A673 (cell line): ENCODE results near the gene PKP1. TPM values are rescaled to one million over a fixed set of nuclear protein-coding genes. Genes with fewer than 3 reads are reported as not detected.
A peak's percentile ranks its signal among the peaks of the same experiment; 100 is the strongest.

Experiments used
- BruUV-seq: library from RNA; stranded (reverse); fragments of 400-500 nt; replicated peaks from 2 replicates; lab custom pipeline; 2021; lab: Mats Ljungman, UMichigan
- CTCF ChIA-PET: fragments of 300-600 bp; sonication (Branson Sonifier 250); formaldehyde crosslinking; loops from one replicate; lab custom pipeline; 2022; ENCODE audit warnings: antibody characterized with exemption; lab: Charles Lee
- POLR2A ChIA-PET: fragments of 300-600 bp; sonication (Branson Sonifier 250); formaldehyde crosslinking; loops from one replicate; lab custom pipeline; 2022; ENCODE audit warnings: antibody characterized with exemption; ENCODE audit not compliant: low non-redundant PET; lab: Charles Lee
- DNase-seq: peaks from one replicate; pipeline ENCODE4 v3.0.0-alpha.2; 2015; ENCODE audit warnings: low spot score
- H3K27ac ChIP-seq: fragments of 200-600 bp; sonication (generic); 2 replicates; pipeline ENCODE4 v1.5.1; 2016; ENCODE audit warnings: mixed run types, low read depth, mild to moderate bottlenecking, mixed read lengths, antibody characterized with exemption, low read length; ENCODE audit not compliant: poor library complexity, severe bottlenecking
- H3K27me3 ChIP-seq: fragments of 200-600 bp; sonication (generic); replicated peaks from 2 replicates; pipeline ENCODE4 v1.6.1; 2017; ENCODE audit warnings: mixed run types, low read depth, mild to moderate bottlenecking, mixed read lengths, antibody characterized with exemption, low read length; ENCODE audit not compliant: insufficient read depth, poor library complexity
- H3K36me3 ChIP-seq: fragments of 200-600 bp; sonication (generic); 2 replicates; pipeline ENCODE4 v1.6.1; 2016; ENCODE audit warnings: mixed run types, mild to moderate bottlenecking, mixed read lengths, antibody characterized with exemption, low read length; ENCODE audit not compliant: insufficient read depth, poor library complexity, severe bottlenecking
- H3K4me1 ChIP-seq: fragments of 200-600 bp; sonication (generic); 2 replicates; pipeline ENCODE4 v1.6.1; 2017; ENCODE audit warnings: mixed run types, mild to moderate bottlenecking, mixed read lengths, antibody characterized with exemption, low read length; ENCODE audit not compliant: insufficient read depth, poor library complexity, severe bottlenecking
- H3K4me3 ChIP-seq: fragments of 200-600 bp; sonication (generic); 2 replicates; pipeline ENCODE4 v1.5.1; 2016; ENCODE audit warnings: low read depth, mixed run types, mild to moderate bottlenecking, mixed read lengths, low read length; ENCODE audit not compliant: poor library complexity, severe bottlenecking
- H3K9me3 ChIP-seq: fragments of 200-600 bp; sonication (generic); 2 replicates; pipeline ENCODE4 v1.6.1; 2016; ENCODE audit warnings: mixed run types, low read depth, mild to moderate bottlenecking, mixed read lengths, antibody characterized with exemption, low read length; ENCODE audit not compliant: poor library complexity, severe bottlenecking
- EZH2 ChIP-seq: fragments of 200-600 bp; sonication (generic); IDR thresholded peaks from 2 replicates; pipeline ENCODE4 v1.6.1; 2017; ENCODE audit warnings: borderline replicate concordance, low read depth, mild to moderate bottlenecking, mixed read lengths, antibody characterized with exemption, low read length; ENCODE audit not compliant: poor library complexity, severe bottlenecking
- intact Hi-C: fragments of 100-400 bp; cut with micrococcal nuclease; formaldehyde crosslinking; loops from one replicate; pipeline ENCODE4 v1.10.0; 2022; ENCODE audit not compliant: unreplicated experiment
- total RNA-seq: library from RNA; stranded (reverse); gene quantifications from 2 replicates; pipeline ENCODE4 v1.2.3, GENCODE V29; 2021
- TF ChIP-seq, protein P1 (sequence below): fragments of 300-800, 200-600 bp; sonication (generic); conservative IDR thresholded peaks from 2 replicates; pipeline ENCODE4 v1.5.1; 2017; ENCODE audit warnings: low read depth, mild to moderate bottlenecking, antibody characterized with exemption, low read length, moderate library complexity, mixed read lengths

PKP1 gene
- total RNA-seq, 1 experiment from 2014 or later: 535 TPM

DNA sequence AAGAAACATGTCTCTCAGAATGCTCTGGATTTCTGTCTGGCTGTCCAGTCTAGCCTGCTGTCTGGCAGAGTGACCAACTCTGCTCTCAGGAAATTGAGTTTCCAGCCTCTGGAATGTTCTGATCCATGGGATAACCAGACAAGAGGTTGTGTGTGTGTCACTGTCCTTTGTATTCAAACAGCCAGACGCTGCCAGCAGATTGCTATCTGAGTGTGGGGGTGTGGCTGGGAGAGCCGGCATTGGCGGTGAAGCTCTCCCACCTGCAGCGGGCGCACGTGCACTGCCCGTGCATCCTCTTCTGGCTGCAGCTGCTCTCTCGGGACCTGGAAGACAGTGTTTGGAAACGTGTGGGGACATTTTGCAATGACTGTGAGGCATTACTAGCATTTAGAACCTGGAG is 26.1 kb downstream of the PKP1 start:
- CTCF ChIA-PET: interaction anchor here (0.6 kb wide), 1 partner anchor 37 kb away, joined by 5 read pairs; no protein-coding TSS in a partner anchor

GRCh38 chr1:201310251-201310985 is 27.1 kb downstream of the PKP1 start:
- TF ChIP-seq, protein P1, sequence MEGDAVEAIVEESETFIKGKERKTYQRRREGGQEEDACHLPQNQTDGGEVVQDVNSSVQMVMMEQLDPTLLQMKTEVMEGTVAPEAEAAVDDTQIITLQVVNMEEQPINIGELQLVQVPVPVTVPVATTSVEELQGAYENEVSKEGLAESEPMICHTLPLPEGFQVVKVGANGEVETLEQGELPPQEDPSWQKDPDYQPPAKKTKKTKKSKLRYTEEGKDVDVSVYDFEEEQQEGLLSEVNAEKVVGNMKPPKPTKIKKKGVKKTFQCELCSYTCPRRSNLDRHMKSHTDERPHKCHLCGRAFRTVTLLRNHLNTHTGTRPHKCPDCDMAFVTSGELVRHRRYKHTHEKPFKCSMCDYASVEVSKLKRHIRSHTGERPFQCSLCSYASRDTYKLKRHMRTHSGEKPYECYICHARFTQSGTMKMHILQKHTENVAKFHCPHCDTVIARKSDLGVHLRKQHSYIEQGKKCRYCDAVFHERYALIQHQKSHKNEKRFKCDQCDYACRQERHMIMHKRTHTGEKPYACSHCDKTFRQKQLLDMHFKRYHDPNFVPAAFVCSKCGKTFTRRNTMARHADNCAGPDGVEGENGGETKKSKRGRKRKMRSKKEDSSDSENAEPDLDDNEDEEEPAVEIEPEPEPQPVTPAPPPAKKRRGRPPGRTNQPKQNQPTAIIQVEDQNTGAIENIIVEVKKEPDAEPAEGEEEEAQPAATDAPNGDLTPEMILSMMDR: no peak
- no peak for TF ChIP-seq EZH2
- Histone ChIP-seq H3K27ac (peak overlapping the region; percentile 94), H3K36me3 (peaks cover 78% of the 10 kb centered on the region), H3K4me3 (no peak overlapping the region), H3K9me3 (no peaks in the 10 kb centered on the region), H3K27me3 (no peaks in the 10 kb centered on the region), H3K4me1 (peaks cover 85% of the 10 kb centered on the region)
- ChIA-PET POLR2A (no interaction called here), CTCF (interaction anchor here (0.8 to 1.3 kb wide), 2 partner anchors 21 to 51 kb away, joined by 3 read pairs; no protein-coding TSS in a partner anchor)
- intact Hi-C loops: no loop called here
- no peak for DNase-seq
- BruUV-seq: no TSS peak

More for the DNA sequence above, 26.1 kb downstream of the PKP1 start:
- POLR2A ChIA-PET: no interaction called here
- no peaks in the 10 kb centered on the region for H3K9me3 ChIP-seq
- H3K36me3 ChIP-seq: peaks cover 78% of the 10 kb centered on the region
- intact Hi-C loops: no loop called here
- BruUV-seq: no TSS peak
- TF ChIP-seq EZH2: no peak
- TF ChIP-seq, protein P1: peak; percentile 57
- peaks cover 90% of the 10 kb centered on the region for H3K4me1 ChIP-seq
- no peak overlapping the region for H3K4me3 ChIP-seq
- DNase-seq: peak; percentile 85
- H3K27ac ChIP-seq: peak overlapping the region; percentile 94
- no peaks in the 10 kb centered on the region for H3K27me3 ChIP-seq

GRCh38 chr1:201310986-201311355 is 27.7 kb downstream of the PKP1 start:
- Histone ChIP-seq H3K9me3 (no peaks in the 10 kb centered on the region), H3K27ac (peak overlapping the region; percentile 94), H3K36me3 (peaks cover 78% of the 10 kb centered on the region), H3K27me3 (no peaks in the 10 kb centered on the region), H3K4me3 (no peak overlapping the region), H3K4me1 (peaks cover 79% of the 10 kb centered on the region)
- POLR2A ChIA-PET: no interaction called here
- DNase-seq: peak; percentile 94
- TF ChIP-seq EZH2: no peak
- TF ChIP-seq, protein P1: no peak
- no TSS peak for BruUV-seq
- CTCF ChIA-PET: interaction anchor here (0.7 to 1.3 kb wide), 4 partner anchors 11 to 50 kb away, joined by 3 to 5 read pairs (median 3); partner anchors contain the start of gene PKP1
- intact Hi-C loops: loop anchor here (1.0 kb wide), 1 partner anchor 45 kb away; no protein-coding TSS in a partner anchor
